Measurements from ENCODE around the gene CRKL.
"Not testable (repeated sequence)": the region's sequence is repeated elsewhere in the genome, so short reads cannot be mapped to it uniquely, and the experiment has no call there.

The CRKL gene

DNA sequence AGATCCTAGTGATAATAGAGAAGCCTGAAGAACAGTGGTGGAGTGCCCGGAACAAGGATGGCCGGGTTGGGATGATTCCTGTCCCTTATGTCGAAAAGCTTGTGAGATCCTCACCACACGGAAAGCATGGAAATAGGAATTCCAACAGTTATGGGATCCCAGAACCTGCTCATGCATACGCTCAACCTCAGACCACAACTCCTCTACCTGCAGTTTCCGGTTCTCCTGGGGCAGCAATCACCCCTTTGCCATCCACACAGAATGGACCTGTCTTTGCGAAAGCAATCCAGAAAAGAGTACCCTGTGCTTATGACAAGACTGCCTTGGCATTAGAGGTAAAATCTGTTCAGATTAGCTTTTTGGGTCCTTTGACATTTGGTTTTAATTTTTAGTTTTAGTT is 16.7 kb downstream of the CRKL start:
- DNase-seq, result no peak

DNA sequence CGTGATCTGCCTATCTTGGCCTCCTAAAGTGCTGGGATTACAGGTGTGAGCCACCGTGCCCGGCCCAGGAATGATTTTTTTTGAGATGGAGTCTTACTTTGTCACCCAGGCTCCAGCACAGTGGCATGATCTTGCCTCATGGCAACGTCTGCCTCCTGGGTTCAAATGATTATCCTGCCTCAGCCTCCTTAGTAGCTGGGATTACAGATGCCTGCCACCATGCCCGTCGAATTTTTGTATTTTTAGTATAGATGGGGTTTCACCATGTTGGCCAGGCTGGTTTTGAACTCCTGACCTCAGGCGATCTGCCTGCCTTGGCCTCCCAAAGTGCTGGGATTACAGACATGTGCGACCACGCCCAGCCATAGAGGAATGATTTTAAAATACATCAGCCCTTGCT is 17.8 kb downstream of the CRKL start:
- DNase-seq, result not testable (repeated sequence)

DNA sequence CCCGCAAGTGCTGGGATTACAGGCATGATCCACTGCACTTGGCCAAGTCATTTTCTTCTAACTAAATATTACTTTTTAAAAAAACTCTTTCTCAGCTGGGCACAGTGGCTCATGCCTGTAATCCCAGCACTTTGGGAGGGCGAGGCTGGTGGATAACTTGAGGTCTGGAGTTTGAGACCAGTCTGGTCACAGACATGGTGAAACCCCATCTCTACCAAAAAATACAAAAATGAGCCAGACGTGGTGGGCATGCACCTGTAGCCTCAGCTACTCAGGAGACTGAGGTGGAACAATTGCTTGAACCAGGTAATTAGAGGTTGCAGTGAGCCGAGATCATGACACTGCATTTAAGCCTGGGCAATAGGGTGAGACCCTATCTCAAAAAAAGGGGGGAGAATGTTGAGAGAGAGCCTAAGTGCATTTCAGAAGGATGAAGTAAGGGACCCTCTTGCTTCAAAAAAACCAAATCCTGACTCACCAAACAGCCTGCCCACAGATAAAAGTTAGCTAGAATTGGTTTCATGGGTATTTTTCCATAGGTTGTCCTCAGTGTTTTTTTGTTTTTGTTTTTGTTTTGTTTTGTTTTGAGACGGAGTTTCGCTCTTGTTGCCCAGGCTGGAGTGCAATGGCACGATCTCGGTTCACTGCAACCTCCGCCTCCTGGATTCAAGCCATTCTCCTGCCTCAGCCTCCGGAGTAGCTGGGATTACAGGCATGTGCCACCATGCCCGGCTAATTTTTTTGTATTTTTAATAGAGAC is 18.8 kb downstream of the CRKL start:
- not testable (repeated sequence) for DNase-seq

DNA sequence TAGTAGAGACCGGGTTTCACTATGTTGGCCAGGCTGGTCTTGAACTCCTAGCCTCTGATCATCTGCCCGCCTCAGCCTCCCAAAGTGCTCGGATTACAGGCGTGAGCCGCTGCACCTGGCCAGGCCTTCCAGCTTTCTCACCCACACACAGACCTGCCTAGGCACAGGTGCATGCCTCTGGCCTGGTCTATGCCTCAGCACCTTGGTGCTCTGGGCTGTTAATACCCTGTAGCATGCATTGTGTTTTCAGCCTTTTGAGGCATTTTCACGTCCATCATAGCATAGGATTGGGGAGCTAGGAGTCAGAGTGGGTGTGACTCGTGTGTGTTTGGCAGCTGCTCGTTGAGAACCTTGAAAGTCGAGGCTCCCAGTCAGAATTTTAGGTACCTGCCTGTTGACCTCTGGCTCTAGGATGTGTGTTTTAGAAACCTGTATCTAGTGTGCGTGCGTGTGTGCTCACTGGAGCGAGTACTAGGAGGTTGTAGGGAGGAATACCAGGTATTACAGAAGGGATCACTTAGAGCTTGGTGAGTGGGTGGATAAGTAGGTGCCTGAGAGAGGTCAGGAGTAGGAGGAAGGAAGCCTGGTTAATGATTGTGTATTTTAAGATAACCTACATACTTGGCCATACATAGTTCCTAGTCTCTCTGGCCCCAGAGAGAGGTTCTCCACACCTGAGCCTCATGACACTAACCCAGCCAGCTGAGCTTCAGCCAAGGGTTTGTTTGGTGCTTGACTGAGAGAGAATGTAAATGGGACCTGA is 20.0 kb downstream of the CRKL start:
- DNase-seq, result no peak

DNA sequence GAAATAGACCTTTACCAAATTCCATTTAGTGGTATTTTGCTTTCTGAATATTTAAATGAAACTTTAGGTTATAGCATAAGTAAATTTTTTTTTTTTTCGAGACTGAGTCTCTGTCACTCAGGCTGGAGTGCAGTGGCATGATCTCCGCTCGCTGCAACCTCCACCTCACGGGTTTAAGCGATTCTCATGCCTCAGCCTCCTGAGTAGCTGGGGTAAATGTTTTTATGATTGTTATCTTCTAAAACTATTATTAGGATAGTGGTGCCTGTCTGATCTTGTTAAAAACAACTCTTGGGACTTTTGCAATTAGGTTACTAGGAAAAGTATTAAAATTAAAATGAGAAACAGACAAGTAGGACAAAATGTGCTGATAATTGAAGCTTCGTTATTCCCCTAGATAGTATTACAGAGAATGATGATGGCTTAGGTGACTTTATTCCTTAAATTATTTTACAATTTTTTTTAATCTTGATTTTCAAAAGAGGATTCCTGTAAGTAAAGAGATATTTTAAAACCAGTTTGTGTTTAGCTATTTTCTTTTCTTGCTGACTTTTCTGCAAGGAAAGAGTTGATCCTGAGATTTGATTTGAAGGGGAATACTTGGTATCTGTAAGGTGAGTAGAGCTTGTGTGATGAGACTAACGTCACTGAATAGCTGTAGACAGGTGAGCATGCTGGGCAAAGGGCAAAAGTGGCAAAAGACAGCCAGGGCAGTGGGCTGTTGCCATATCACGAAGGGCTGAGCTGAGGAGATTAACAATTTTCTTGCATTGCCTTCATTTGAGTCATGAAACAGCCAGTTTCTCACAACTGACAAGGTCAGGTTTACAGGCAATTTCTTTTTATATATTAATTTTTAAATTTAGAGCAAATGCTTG is 20.8 kb downstream of the CRKL start:
- DNase-seq, result no peak

DNA sequence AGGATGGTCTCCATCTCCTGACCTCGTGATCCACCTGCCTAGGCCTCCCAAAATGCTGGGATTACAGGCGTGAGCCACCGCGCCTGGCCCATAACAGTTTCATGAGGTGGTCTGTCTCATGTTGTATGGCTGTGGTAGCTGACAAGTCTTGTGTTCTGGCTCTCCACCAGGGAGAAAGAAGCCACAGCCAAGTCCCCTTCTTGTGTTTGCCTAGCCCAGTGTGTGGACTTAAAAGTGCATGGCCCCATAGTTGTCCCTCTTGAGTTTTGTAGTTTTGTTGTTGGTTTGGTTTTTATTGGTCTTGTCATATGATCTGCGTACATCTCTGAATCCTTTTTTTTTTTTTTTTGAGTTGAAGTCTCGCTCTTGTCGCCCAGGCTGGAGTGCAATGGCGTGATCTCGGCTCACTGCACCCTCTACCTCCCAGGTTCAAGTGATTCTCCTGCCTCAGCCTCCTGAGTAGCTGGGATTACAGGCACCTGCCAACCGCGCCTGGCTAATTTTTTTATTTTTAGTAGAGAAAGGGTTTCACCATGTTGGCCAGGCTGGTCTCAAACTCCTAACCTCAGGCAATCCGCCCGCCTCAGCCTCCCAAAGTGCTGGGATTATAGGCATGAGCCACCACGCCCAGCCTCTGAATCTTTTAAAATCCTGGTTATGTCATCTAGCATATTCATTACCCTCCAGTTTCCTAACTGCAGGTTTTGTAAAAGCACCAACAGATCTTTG is 22.4 kb downstream of the CRKL start:
- not testable (repeated sequence) for DNase-seq

DNA sequence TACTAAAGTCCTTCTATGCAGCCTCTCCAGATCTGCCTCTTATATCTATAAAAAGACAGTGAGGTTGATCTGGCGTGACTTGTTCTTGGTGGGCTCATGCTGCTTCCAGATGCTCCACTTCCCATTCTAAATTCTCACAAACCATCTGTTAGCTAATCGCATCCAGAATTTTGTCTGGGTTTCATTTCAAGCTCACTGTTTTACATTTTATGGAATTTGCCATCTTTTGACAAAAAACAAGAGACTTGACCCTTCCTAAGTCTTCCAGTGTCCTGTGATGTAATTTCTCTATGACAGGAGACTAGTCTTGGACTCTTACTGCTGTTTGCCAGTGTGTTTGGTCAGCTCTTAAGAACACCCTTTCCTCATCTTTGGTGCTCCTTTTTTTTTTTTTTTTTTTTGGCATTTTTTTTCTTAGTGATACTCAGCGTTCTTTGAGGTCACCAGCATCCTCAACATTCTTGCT is 23.0 kb downstream of the CRKL start:
- peak in 2 of 58 donors; percentile 27 to 31 for DNase-seq

DNA sequence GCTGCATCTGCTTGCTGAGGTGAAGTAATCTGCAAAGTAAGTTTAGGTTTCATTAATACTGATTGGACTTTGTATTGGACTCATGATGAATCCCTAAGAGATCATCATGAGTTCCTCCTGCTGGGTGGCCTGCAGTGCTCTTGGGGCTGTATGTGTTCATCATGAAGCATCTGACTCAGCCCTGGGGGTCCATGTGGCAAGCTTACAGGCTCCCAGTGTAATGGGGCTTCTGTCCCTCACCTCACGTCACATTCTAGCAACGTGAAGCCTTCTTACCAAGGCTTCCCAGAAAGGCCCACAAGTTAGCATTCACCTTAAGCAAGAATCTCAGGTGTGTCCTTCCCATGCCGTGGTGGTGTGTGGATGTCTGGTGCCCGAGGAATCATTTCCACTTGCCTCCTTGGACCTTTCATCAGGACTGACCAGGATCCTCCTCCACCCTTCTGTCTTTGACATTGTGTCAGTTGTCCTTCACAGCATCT is 23.7 kb downstream of the CRKL start:
- DNase-seq, result no peak

DNA sequence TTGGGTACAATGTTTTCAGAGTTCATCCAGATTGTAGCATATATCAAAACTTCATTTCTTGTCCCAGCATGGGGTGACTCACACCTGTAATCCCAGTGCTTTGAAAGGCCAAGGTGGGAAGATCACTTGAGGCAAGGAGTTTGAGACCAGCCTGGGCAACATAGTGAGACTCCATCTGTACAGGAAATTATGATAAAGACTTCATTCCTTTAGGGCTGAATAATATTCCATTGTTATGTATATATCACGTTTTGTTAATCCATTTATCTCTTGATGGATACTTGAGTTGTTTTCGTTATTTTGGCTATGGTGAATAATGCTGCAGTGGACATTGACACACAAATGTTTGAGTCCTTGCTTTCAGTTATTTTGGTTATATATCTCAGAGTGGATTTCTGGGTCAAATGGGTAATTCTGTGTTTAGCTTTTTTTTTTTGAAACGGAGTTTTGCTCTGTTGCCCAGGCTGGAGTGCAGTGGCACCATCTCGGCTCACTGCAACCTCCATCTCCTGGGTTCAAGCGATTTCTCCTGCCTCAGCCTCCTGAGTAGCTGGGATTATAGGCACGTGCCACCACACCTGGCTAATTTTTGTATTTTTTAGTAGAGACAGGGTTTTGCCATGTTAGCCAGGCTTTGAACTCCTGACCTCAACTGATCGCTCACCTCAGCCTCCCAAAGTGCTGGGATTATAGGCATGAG is 25.1 kb downstream of the CRKL start:
- DNase-seq, result not testable (repeated sequence)

DNA sequence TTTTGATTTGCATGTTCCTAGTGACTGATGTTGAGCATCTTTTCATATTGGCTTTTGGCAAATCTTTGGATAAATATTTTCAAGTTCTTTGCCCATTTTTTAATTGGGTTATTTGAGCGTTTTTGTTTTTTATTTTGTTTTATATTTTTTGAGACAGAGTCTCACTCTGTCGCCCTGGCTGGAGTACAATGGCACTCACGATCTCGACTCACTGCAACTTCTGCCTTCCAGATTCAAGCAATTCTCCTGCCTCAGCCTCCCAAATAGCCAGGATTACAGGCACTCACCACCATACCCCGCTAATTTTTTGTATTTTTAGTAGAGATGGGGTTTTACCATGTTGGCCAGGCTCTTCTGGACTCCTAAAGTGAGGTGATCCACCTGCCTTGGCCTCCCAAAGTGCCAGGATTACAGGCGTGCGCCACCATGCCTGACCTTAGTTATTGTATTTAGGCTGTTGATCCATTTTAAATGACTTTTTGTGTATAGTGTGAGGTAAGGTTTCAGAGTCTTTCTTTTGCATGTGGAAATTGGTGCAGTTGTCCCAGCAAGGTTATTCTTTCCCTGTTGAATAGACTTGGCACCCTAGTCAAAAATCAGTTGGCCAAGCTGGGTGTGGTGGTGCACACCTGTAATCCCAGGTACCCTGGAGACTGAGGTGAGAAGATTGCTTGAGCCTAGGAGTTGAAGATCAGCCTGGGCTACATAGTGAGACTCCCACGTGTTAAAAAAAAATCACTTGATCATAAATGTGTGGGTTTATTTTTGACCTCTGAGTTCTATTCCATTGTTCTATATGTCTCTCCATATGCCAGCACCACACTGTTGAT is 26.1 kb downstream of the CRKL start:
- no peak for DNase-seq

DNA sequence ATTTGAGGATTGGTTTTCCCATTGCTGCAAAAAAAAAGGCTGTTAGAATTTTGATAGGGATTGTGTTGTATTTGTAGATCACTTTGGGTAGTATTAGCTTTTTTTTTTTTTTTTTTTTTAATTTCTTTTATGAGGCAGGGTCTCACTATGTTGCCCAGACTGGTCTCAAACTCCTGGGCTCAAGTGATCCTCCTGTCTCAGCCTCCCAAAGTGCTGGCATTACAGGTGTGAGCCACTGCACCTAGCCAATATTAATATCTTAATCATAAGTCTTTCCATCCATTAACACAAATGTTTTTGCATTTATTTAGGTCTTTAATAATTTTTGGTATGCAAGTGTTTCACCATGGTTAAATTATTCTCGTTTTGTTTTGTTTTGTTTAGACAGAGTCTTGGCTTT is 26.8 kb downstream of the CRKL start:
- no peak for DNase-seq

DNA sequence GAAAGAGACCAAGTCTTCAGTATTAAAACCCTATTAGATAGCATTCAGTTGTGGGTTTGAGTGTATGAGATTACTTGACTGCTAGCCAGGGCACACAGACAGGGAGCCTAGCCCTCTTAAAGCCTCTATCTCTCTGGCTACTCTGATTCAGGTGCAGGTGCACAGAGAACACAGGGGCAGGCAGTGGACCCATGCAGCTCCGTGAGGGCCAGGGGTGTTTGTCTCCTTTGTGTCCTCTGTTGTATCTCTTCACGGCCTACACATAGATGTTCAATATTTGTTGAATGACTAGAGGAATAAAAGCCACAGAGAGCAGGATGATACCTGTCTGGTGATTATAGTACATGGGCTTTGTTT is 28.3 kb downstream of the CRKL start:
- DNase-seq, result no peak

DNA sequence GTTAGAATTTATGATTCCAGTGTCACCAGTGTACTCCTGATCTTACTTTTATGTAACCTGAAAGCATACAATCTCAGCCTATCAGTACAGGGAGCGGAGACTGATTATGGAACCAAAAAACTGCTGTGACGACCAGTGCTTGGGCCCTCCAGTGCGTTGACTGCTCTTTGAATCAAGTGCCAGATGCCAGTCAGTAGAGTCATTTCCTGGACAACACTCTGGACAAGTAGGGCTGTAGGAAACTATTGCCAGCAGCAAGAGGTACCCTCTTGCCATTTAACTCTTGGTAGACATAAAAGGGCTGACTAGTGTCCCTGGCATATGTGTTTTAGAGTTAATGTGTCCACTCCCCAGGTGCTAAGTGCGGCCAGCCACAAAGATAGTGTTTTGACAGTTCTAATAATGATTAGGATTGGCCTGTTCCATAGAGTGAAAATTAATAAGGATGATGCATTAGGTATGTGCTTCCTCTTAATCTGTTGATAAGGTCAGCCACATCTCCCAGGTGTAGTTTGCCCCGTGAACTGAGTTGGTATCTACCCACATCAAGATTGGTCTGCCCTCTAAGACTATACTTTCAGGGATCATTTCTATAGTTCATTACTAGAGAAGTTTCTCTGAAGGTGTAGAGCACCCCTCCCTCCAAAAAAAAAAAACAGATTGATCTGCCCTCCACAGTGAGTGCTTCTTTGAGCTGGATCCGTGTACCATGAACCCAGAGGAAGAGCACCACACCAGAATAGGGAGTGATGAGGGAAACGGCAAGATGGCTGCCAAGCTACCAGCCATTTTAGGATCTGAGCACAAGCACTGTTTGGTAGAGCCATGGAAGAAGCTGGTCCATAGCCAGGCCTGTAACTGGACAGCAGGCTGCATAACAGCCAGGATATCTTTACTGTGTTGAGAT is 29.1 kb downstream of the CRKL start:
- DNase-seq, result no peak

DNA sequence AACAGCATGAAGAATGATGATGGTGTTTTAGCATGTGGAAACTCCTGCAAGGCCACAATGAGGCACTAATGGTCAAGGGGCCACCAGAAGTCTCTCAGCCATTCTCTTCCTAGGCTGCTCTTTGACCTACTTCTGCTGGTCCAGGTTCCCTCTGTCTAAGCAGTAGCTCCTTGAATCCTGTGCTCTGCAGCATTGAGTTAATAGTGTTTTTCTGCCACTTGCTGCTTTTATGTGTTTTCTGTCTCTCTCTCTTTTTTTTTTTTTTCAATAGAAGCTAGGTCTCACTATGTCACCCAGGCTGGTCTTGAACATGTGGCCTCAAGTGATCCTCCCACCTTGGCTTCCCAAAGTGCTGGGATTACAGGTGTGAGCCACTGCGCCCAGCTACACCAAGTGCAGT is 29.8 kb downstream of the CRKL start:
- DNase-seq, result no peak

DNA sequence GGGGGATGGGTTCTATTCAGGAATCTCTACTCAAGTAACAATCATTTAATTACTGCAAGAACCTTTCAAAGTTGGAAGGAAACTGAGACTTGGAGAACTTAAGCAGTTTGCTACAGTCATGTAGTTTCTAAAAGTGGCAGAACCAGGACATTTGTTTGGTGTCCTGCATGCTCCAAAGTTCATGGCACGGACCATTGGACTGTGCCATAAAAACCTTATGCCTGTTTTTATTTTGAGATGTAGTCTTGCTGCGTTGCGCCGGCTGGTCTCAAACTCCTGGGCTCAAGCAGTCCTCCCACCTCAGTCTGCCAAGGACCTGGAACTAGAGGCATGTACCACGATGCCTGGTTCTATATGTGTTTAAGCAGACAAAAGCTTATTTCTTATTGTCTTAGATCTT is 31.2 kb downstream of the CRKL start:
- no peak for DNase-seq

DNA sequence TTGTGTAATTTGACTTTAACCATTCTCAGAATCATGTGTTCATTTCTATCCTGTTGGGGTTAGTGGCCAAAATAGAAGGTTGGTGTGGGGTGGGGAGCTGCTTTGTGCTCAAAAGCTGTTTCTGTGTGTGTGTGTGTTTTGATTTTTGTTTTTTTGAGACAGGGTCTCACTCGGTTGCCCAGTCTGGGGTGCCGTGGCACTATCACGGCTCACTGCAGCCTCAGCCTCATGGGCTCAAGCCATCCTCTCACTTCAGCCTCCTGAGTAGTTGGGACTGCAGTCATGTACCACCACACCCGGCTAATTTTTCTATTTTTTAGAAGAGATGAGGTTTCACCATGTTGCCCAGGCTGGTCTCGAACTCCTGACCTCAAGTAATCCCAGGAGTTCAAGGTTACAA is 31.8 kb downstream of the CRKL start:
- DNase-seq, result no peak

DNA sequence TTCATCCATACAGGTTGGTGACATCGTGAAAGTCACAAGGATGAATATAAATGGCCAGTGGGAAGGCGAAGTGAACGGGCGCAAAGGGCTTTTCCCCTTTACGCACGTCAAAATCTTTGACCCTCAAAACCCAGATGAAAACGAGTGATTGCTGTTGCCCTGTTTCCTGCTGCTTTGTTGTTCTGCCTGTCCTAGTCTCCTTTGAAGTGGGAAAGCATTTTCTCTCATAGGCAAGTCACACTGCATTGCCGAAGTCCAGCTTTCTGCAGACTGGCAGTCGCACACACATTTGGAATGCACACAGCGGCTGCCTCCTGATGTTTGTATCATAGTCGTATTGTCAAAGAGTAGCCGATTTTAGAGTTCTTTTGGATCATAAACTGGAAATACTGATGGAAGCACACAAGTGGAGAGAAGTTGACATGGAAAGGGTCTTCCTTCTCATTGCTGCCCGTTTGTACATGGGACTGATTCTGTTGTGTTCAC is 32.5 kb downstream of the CRKL start:
- DNase-seq, result no peak
